HepG2 (cell line): ENCODE results near the gene MIB2. TPM values are rescaled to one million over a fixed set of nuclear protein-coding genes. Genes with fewer than 3 reads are reported as not detected.

Experiments used
- ATAC-seq: fragments of 200-7000 bp; cut with Tn5 transposase; 3 replicates; pipeline ENCODE4 v1.9.1; 2020; ENCODE audit warnings: mild to moderate bottlenecking, moderate library complexity
- BruUV-seq: library from RNA; stranded (reverse); fragments of 400-500 nt; replicated peaks from 2 replicates; lab custom pipeline; 2021; lab: Mats Ljungman, UMichigan
- CTCF ChIA-PET: fragments of 300-600 bp; formaldehyde crosslinking; extraction: SDS; loops from one replicate; lab custom pipeline; 2021; ENCODE audit warnings: low total read pairs, inconsistent platforms, low intra/inter-chr PET ratio; lab: Yijun Ruan, JAX
- POLR2A ChIA-PET: fragments of 350-600 bp; sonication (Branson Sonifier 250); formaldehyde crosslinking; loops from one replicate; lab custom pipeline; 2020; ENCODE audit warnings: antibody characterized with exemption, inconsistent platforms; lab: Yijun Ruan, JAX
- DNase-seq: peaks from one replicate; pipeline ENCODE4 v3.0.0-alpha.2; 2015; ENCODE audit warnings: low spot score
- FAIRE-seq: peaks from 3 replicates; lab custom pipeline; 2011; peaks lifted over from hg19 to GRCh38; lab: Jason Lieb, UNC
- H2AFZ ChIP-seq: one replicate; pipeline ENCODE4 v1.6.1; 2011; ENCODE audit warnings: low read length, inconsistent platforms
- H3K27ac ChIP-seq: fragments of 300-600 bp; 3 replicates; pipeline ENCODE4 v1.8.0; 2011; ENCODE audit warnings: mixed run types, mild to moderate bottlenecking, mixed read lengths, low read length, inconsistent platforms; ENCODE audit not compliant: insufficient read depth; ENCODE audit errors: extremely low read length
- H3K27me3 ChIP-seq, 2 experiments: fragments of 200-600 bp in 1 of 2; 2 replicates in 1 of 2; 3 replicates in 1 of 2; pipeline versions ENCODE4 v1.6.0 to v1.8.0; 2011; ENCODE audit warnings: low read length in 2 of 2, mild to moderate bottlenecking in 2 of 2, moderate library complexity in 2 of 2, inconsistent platforms in 1 of 2; ENCODE audit not compliant: insufficient read depth in 2 of 2, control insufficient read depth in 1 of 2
- H3K36me3 ChIP-seq, 2 experiments: fragments of 200-600 bp in 1 of 2; replicated peaks in 1 of 2; 2 replicates in 1 of 2; 3 replicates in 1 of 2; pipeline versions ENCODE4 v1.5.1 to v1.8.0; 2011; ENCODE audit warnings: low read length in 2 of 2, inconsistent platforms in 1 of 2; ENCODE audit not compliant: insufficient read depth in 2 of 2, control insufficient read depth in 1 of 2
- H3K4me1 ChIP-seq: 2 replicates; pipeline ENCODE4 v1.5.1; 2012; ENCODE audit warnings: low read length, inconsistent platforms; ENCODE audit not compliant: insufficient read depth
- H3K4me2 ChIP-seq: 2 replicates; pipeline ENCODE4 v1.6.0; 2011; ENCODE audit warnings: low read depth, low read length, inconsistent platforms
- H3K4me3 ChIP-seq, 3 experiments: fragments of 200-600 bp in 1 of 3; sonication (generic), shearing (Covaris generic) in 1 of 3; replicated peaks in 1 of 3; 2 replicates each; pipeline ENCODE4 v1.5.1; 2011 to 2016; ENCODE audit warnings: low read length in 3 of 3, inconsistent platforms in 2 of 3, low read depth in 2 of 3, mild to moderate bottlenecking in 2 of 3, control low read depth in 1 of 3, mixed read lengths in 1 of 3; ENCODE audit not compliant: insufficient read depth in 1 of 3
- H3K79me2 ChIP-seq: one replicate; pipeline ENCODE4 v1.6.1; 2011; ENCODE audit warnings: low read length, inconsistent platforms; ENCODE audit not compliant: insufficient read depth
- H3K9ac ChIP-seq: 2 replicates; pipeline ENCODE4 v1.6.0; 2011; ENCODE audit warnings: mild to moderate bottlenecking, low read depth, low read length, inconsistent platforms; ENCODE audit not compliant: insufficient read depth
- H3K9me3 ChIP-seq: 2 replicates; pipeline ENCODE4 v1.5.1; 2012; ENCODE audit warnings: mild to moderate bottlenecking, low read length
- H4K20me1 ChIP-seq: 2 replicates; pipeline ENCODE4 v1.6.0; 2011; ENCODE audit warnings: inconsistent platforms, mild to moderate bottlenecking, low read length, moderate library complexity; ENCODE audit not compliant: insufficient read depth
- ELF4 ChIP-seq: sonication (generic); formaldehyde crosslinking; IDR thresholded peaks from 2 replicates; pipeline ENCODE4 v1.5.0; 2020; ENCODE audit warnings: missing genetic modification reagents, mild to moderate bottlenecking, moderate library complexity, borderline replicate concordance
- GATA4 ChIP-seq: sonication (generic); IDR thresholded peaks from 2 replicates; pipeline ENCODE4 v1.6.1; 2016; ENCODE audit warnings: antibody characterized with exemption, low read depth, borderline replicate concordance
- KLF16 ChIP-seq, 2 experiments: sonication (generic) in 1 of 2; formaldehyde crosslinking in 1 of 2; IDR thresholded peaks; 2 replicates each; pipeline versions ENCODE4 v1.6.1 to v1.8.0; 2016 to 2023; ENCODE audit warnings: missing genetic modification reagents in 2 of 2, missing compliant biosample characterization in 1 of 2
- MIER2 ChIP-seq: IDR thresholded peaks from 2 replicates; pipeline ENCODE4 v1.6.1; 2016; ENCODE audit warnings: missing biosample characterization, missing genetic modification reagents
- NFE2L1 ChIP-seq: sonication (generic); formaldehyde crosslinking; IDR thresholded peaks from 2 replicates; pipeline ENCODE4 v1.4.0; 2020; ENCODE audit warnings: missing genetic modification reagents, mild to moderate bottlenecking, borderline replicate concordance
- NPAS2 ChIP-seq: sonication (generic); formaldehyde crosslinking; IDR thresholded peaks from 2 replicates; pipeline ENCODE4 v1.8.0; 2022; ENCODE audit warnings: mild to moderate bottlenecking, missing genetic modification reagents, borderline replicate concordance
- PHF8 ChIP-seq: sonication (generic); formaldehyde crosslinking; IDR thresholded peaks from 2 replicates; pipeline ENCODE4 v1.5.0; 2020; ENCODE audit warnings: missing genetic modification reagents
- PTBP1 ChIP-seq: fragments of 200-400 bp; formaldehyde crosslinking; IDR thresholded peaks from 2 replicates; pipeline ENCODE4 v1.6.1; 2018; ENCODE audit warnings: low read length, low read depth; ENCODE audit not compliant: poor library complexity, severe bottlenecking
- STAG1 ChIP-seq: sonication (generic); formaldehyde crosslinking; IDR thresholded peaks from 2 replicates; pipeline ENCODE4 v1.4.0; 2020; ENCODE audit warnings: missing genetic modification reagents
- XRCC5 ChIP-seq: fragments of 200-400 bp; formaldehyde crosslinking; optimal IDR thresholded peaks from 2 replicates; pipeline ENCODE3; 2017; ENCODE audit warnings: mild to moderate bottlenecking, low read length
- ZBTB38 ChIP-seq: sonication (generic); formaldehyde crosslinking; IDR thresholded peaks from 2 replicates; pipeline ENCODE4 v1.5.1; 2020; ENCODE audit warnings: mild to moderate bottlenecking, missing genetic modification reagents
- ZNF12 ChIP-seq: sonication (generic); formaldehyde crosslinking; IDR thresholded peaks from 2 replicates; pipeline ENCODE4 v1.5.0; 2020; ENCODE audit warnings: missing genetic modification reagents
- ZNF329 ChIP-seq: sonication (generic); formaldehyde crosslinking; IDR thresholded peaks from 2 replicates; pipeline ENCODE4 v1.9.0; 2021; ENCODE audit warnings: low read depth, mild to moderate bottlenecking, missing genetic modification reagents
- ZNF766 ChIP-seq: sonication (generic); formaldehyde crosslinking; IDR thresholded peaks from 2 replicates; pipeline ENCODE4 v1.5.0; 2020; ENCODE audit warnings: missing genetic modification reagents, borderline replicate concordance
- ZNF775 ChIP-seq: sonication (generic); formaldehyde crosslinking; IDR thresholded peaks from 2 replicates; pipeline ENCODE4 v1.4.0; 2020; ENCODE audit warnings: missing genetic modification reagents, mild to moderate bottlenecking, moderate library complexity, borderline replicate concordance
- ZNF780A ChIP-seq: sonication (generic); formaldehyde crosslinking; IDR thresholded peaks from 2 replicates; pipeline ENCODE4 v1.8.0; 2022; ENCODE audit warnings: mild to moderate bottlenecking, missing genetic modification reagents, moderate library complexity
- WGBS: methylation state at CpG from one replicate; pipeline ENCODE4 v1.1.6; 2017; ENCODE audit warnings: low lambda C conversion rate; 5-methylcytosine and 5-hydroxymethylcytosine counted together
- in situ Hi-C: cut with HindIII; loops from 2 replicates; pipeline ENCODE4 v1.10.0; 2017; ENCODE audit warnings: low pct_unique_long_range_greater_than_20kb; ENCODE audit not compliant: extremely low pct_ligation_motif_present
- intact Hi-C: fragments of 100-400 bp; cut with micrococcal nuclease; formaldehyde crosslinking; loops from one replicate; pipeline ENCODE4 v1.10.0; 2022; ENCODE audit not compliant: unreplicated experiment
- polyA plus RNA-seq, 8 experiments: library from polyadenylated mRNA; depleted of rRNA in 3 of 8; stranded (reverse) in 7 of 8; unstranded in 1 of 8; fragments of >200 nt; fragmentation: Illumina TruSeq in 4 of 8; extraction: Trizol in 4 of 8; gene quantifications; 2 replicates each; pipeline versions ENCODE4 v1.2.1 to v1.2.3, GENCODE V29; 2011 to 2016; ENCODE audit warnings: low read depth in 4 of 8, missing spikeins in 1 of 8, mixed read lengths in 1 of 8; ENCODE audit not compliant: insufficient read depth in 1 of 8
- total RNA-seq, 5 experiments: library from RNA; depleted of rRNA; stranded (reverse); fragments of >200 nt; fragmentation: Illumina TruSeq; extraction: Trizol; gene quantifications; 2 replicates each; pipeline ENCODE4 v1.2.3, GENCODE V29; 2016; ENCODE audit warnings: low read depth in 1 of 5
- TF ChIP-seq, protein P1 (sequence below): IDR thresholded peaks from 2 replicates; pipeline ENCODE4 v1.6.1; 2016; ENCODE audit warnings: low read depth, control low read depth
- TF ChIP-seq, protein P2 (sequence below): sonication (generic); formaldehyde crosslinking; IDR thresholded peaks from 2 replicates; pipeline ENCODE4 v1.8.0; 2022; ENCODE audit warnings: low read depth, missing genetic modification reagents
- TF ChIP-seq, protein P3 (sequence below): sonication (generic); formaldehyde crosslinking; IDR thresholded peaks from 2 replicates; pipeline ENCODE4 v1.5.0; 2020; ENCODE audit warnings: mild to moderate bottlenecking, missing genetic modification reagents, moderate library complexity
- TF ChIP-seq, protein P4 (sequence below): sonication (generic); formaldehyde crosslinking; IDR thresholded peaks from 2 replicates; pipeline ENCODE4 v1.4.0; 2020; ENCODE audit warnings: missing genetic modification reagents

Gene MIB2
- total and polyA plus RNA-seq, 2 of the 13 experiments (the other 11 are each of a cell fraction or from before 2014, with no cell fraction given): 19.9 to 30.4 TPM

DNA sequence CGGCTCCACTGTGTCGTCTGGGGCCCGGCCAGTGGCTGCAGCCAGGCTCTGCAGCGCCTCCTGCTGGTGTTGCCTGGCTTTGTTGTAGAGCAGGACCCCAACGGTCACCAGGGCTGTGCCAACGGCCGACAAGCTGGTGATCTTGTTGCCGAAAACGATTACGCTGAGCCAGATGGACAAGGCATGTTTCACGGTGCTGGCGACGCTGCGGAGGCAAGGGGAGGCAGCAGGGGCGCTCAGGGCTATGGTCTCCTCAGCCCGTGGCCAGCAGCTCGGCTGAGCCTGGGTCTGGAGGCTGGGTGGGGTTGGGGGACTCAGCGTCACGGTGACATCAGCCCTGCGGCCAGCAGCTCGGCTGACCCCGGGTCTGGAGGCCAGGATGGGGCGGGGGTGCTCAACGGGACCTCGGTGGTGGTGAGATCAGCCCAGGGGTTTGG lies 50.5 kb downstream of the MIB2 start:
- no TSS peak for BruUV-seq
- Histone ChIP-seq H3K4me2 (no peak overlapping the region), H2AFZ (no peak overlapping the region), H3K79me2 (no peaks in the 10 kb centered on the region), H3K27me3 (no peaks in the 10 kb centered on the region), H3K36me3 (peaks cover 6 to 23% of the 10 kb centered on the region in 2 experiments; a peak in 4 of 5 replicates), H3K4me1 (no peaks in the 10 kb centered on the region), H3K4me3 (no peak overlapping the region), H3K9ac (no peak overlapping the region), H3K27ac (no peak overlapping the region), H3K9me3 (no peaks in the 10 kb centered on the region), H4K20me1 (no peaks in the 10 kb centered on the region)
- in situ Hi-C loops (no loop called here), intact Hi-C loops (no loop called here)
- 96% methylated on average over 8 of the region's 25 CpGs for WGBS
- POLR2A ChIA-PET: no interaction called here
- ATAC-seq (peak; percentile 67), DNase-seq (no peak), FAIRE-seq (no peak)
- CTCF ChIA-PET: no interaction called here
- no peak for TF ChIP-seq PTBP1
- no peak for TF ChIP-seq ZNF766 (CRISPR knock-in tag)
- no peak for TF ChIP-seq ZNF775
- peak; percentile 70; the same call in 1 of the 2 replicates for TF ChIP-seq ZBTB38
- TF ChIP-seq ELF4 (CRISPR knock-in tag): no peak
- no peak for TF ChIP-seq GATA4
- TF ChIP-seq MIER2 (CRISPR knock-in tag): no peak
- no peak for TF ChIP-seq XRCC5
- no peak for TF ChIP-seq ZNF329 (CRISPR knock-in tag)
- TF ChIP-seq, protein P1, sequence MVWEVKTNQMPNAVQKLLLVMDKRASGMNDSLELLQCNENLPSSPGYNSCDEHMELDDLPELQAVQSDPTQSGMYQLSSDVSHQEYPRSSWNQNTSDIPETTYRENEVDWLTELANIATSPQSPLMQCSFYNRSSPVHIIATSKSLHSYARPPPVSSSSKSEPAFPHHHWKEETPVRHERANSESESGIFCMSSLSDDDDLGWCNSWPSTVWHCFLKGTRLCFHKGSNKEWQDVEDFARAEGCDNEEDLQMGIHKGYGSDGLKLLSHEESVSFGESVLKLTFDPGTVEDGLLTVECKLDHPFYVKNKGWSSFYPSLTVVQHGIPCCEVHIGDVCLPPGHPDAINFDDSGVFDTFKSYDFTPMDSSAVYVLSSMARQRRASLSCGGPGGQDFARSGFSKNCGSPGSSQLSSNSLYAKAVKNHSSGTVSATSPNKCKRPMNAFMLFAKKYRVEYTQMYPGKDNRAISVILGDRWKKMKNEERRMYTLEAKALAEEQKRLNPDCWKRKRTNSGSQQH (CRISPR knock-in tag): no peak
- no peak for TF ChIP-seq KLF16 (CRISPR knock-in tag; IDR thresholded peaks at IDR 0.05)
- TF ChIP-seq, protein P2, sequence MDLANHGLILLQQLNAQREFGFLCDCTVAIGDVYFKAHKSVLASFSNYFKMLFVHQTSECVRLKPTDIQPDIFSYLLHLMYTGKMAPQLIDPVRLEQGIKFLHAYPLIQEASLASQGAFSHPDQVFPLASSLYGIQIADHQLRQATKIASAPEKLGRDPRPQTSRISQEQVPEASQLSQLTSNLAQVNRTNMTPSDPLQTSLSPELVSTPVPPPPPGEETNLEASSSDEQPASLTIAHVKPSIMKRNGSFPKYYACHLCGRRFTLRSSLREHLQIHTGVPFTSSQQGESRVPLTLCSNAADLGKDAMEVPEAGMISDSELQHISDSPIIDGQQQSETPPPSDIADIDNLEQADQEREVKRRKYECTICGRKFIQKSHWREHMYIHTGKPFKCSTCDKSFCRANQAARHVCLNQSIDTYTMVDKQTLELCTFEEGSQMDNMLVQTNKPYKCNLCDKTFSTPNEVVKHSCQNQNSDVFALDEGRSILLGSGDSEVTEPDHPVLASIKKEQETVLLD: no peak
- TF ChIP-seq NFE2L1 (CRISPR knock-in tag): no peak
- no peak for TF ChIP-seq ZNF12 (CRISPR knock-in tag)
- TF ChIP-seq, protein P3, sequence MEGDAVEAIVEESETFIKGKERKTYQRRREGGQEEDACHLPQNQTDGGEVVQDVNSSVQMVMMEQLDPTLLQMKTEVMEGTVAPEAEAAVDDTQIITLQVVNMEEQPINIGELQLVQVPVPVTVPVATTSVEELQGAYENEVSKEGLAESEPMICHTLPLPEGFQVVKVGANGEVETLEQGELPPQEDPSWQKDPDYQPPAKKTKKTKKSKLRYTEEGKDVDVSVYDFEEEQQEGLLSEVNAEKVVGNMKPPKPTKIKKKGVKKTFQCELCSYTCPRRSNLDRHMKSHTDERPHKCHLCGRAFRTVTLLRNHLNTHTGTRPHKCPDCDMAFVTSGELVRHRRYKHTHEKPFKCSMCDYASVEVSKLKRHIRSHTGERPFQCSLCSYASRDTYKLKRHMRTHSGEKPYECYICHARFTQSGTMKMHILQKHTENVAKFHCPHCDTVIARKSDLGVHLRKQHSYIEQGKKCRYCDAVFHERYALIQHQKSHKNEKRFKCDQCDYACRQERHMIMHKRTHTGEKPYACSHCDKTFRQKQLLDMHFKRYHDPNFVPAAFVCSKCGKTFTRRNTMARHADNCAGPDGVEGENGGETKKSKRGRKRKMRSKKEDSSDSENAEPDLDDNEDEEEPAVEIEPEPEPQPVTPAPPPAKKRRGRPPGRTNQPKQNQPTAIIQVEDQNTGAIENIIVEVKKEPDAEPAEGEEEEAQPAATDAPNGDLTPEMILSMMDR (CRISPR knock-in tag): peak; percentile 76
- TF ChIP-seq STAG1 (CRISPR knock-in tag): peak; percentile 35
- TF ChIP-seq ZNF780A: no peak
- no peak for TF ChIP-seq PHF8 (CRISPR knock-in tag)
- TF ChIP-seq, protein P4, sequence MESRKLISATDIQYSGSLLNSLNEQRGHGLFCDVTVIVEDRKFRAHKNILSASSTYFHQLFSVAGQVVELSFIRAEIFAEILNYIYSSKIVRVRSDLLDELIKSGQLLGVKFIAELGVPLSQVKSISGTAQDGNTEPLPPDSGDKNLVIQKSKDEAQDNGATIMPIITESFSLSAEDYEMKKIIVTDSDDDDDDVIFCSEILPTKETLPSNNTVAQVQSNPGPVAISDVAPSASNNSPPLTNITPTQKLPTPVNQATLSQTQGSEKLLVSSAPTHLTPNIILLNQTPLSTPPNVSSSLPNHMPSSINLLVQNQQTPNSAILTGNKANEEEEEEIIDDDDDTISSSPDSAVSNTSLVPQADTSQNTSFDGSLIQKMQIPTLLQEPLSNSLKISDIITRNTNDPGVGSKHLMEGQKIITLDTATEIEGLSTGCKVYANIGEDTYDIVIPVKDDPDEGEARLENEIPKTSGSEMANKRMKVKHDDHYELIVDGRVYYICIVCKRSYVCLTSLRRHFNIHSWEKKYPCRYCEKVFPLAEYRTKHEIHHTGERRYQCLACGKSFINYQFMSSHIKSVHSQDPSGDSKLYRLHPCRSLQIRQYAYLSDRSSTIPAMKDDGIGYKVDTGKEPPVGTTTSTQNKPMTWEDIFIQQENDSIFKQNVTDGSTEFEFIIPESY (CRISPR knock-in tag): peak; percentile 87
- TF ChIP-seq NPAS2: no peak
